ENCODE measurements around the gene SPESP1.

Gene SPESP1

DNA sequence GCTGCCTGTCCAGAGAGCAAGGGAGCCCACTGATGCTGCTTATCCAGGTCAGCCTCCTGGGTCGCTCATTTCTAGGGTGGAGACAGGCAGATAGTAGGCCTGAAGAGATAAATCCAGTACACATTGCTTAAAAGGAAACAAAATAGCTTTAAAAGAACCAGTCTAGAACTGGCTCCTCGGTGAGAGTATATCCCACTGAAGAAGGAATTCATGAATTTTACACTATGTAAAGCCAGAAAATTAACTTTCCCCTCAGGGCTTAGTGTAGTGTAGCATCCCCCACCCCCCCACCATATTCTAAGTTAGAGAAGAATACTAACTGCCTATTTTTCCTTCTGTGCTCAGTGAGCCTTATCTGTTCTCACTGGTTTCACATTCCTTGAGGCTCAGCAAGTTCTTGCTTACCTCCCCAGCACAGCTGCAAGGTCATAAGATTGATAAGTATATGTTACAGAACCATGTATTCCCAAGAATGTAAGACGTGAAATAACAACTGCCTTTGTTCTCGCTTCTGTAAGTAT lies 53.7 kb downstream of the SPESP1 start:
- Histone ChIP-seq H3K36me3 (ENCODE audit: control insufficient read depth, low read depth, low read length) (no peaks in the 10 kb centered on the region), H3K27me3 (ENCODE audit: control insufficient read depth, insufficient read depth, low read length) (no peaks in the 10 kb centered on the region), H3K9ac (ENCODE audit: low read length) (no peak overlapping the region), H3K27ac (ENCODE audit: low read length) (no peak overlapping the region), H3K9me3 (ENCODE audit: control insufficient read depth, low read depth, low read length) (no peaks in the 10 kb centered on the region), H3K4me1 (ENCODE audit: control insufficient read depth, low read depth, low read length) (no peaks in the 10 kb centered on the region), H3K4me3 (ENCODE audit: low read length) (no peak overlapping the region)

DNA sequence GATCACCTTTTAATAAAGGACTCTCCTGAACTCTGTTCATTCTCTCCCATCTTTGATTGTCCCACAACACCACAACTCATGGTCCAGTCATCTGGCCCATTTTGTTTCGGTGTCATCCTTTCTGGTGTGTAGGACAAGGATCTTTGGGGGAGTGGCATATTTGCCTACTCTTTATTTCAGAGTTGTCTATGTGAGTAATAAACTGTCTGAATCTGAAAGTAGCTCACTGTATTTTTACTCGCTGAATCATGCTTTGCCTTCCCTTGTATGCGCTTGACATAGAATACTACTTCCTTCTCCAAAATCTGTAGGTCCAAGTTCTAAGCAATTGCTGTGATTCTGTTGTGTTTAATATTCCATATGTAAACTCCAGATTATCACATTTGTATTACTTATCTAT lies 54.3 kb downstream of the SPESP1 start:
- H3K4me1 ChIP-seq (ENCODE audit: control insufficient read depth, low read depth, low read length) = peaks cover under 1% of the 10 kb centered on the region

DNA sequence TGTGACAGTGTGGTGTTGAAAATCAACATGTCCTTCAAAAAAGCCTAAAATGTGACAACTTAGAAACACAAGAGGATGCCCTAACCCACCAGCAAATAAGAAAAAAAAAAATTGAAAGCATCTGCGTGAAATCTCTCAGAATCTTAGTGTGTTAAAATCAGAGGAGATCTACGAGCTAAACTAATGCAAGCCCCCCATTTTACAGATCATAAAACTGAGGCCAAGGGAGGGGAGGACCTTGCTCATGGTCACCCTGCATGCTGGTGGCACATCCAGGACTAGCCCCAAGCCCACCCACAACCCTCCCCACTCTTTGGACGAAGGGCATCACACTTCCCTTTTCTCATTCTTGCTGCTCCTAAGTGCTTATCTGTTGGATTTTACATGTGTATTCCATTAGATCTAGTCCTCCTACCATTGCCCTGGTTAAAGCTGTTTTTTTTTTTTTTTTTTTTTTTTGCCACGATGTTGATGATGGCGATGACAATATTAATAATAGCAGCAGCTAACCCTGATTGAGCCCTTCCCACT lies 55.1 kb downstream of the SPESP1 start:
- Histone ChIP-seq H3K27ac (ENCODE audit: low read length) (no peak overlapping the region), H3K36me3 (ENCODE audit: control insufficient read depth, low read depth, low read length) (no peaks in the 10 kb centered on the region), H3K9me3 (ENCODE audit: control insufficient read depth, low read depth, low read length) (no peaks in the 10 kb centered on the region), H3K4me3 (ENCODE audit: low read length) (no peak overlapping the region), H3K9ac (ENCODE audit: low read length) (no peak overlapping the region), H3K27me3 (ENCODE audit: control insufficient read depth, insufficient read depth, low read length) (no peaks in the 10 kb centered on the region), H3K4me1 (ENCODE audit: control insufficient read depth, low read depth, low read length) (peaks cover 9% of the 10 kb centered on the region)

More for the DNA sequence above, 54.3 kb downstream of the SPESP1 start:
- Histone ChIP-seq H3K27ac (ENCODE audit: low read length) (no peak overlapping the region), H3K9ac (ENCODE audit: low read length) (no peak overlapping the region), H3K9me3 (ENCODE audit: control insufficient read depth, low read depth, low read length) (no peaks in the 10 kb centered on the region), H3K36me3 (ENCODE audit: control insufficient read depth, low read depth, low read length) (no peaks in the 10 kb centered on the region), H3K4me3 (ENCODE audit: low read length) (no peak overlapping the region), H3K27me3 (ENCODE audit: control insufficient read depth, insufficient read depth, low read length) (no peaks in the 10 kb centered on the region)

DNA sequence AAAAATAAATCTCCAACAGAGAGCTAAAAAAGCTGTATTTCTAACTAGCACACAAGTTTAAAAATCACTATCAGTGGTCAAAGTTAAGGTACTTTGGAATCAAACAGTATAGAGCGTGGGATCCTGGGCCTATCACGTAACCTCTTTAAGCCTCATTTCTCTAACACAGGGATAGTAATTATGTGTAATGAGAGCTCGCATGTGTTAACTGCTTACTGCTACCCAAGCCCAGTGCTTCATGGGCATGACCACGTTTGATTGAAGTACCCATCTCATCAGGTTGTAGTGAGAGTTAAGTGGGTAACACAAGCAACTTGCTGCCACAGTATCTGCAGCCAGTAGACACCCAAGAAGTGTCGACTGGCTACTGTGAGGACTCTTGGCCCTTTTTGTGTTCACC lies 56.0 kb downstream of the SPESP1 start:
- Histone ChIP-seq H3K36me3 (ENCODE audit: control insufficient read depth, low read depth, low read length) (no peaks in the 10 kb centered on the region), H3K4me1 (ENCODE audit: control insufficient read depth, low read depth, low read length) (peaks cover 16% of the 10 kb centered on the region), H3K27me3 (ENCODE audit: control insufficient read depth, insufficient read depth, low read length) (peaks cover 4% of the 10 kb centered on the region), H3K9ac (ENCODE audit: low read length) (no peak overlapping the region), H3K27ac (ENCODE audit: low read length) (no peak overlapping the region), H3K9me3 (ENCODE audit: control insufficient read depth, low read depth, low read length) (no peaks in the 10 kb centered on the region), H3K4me3 (ENCODE audit: low read length) (no peak overlapping the region)

DNA sequence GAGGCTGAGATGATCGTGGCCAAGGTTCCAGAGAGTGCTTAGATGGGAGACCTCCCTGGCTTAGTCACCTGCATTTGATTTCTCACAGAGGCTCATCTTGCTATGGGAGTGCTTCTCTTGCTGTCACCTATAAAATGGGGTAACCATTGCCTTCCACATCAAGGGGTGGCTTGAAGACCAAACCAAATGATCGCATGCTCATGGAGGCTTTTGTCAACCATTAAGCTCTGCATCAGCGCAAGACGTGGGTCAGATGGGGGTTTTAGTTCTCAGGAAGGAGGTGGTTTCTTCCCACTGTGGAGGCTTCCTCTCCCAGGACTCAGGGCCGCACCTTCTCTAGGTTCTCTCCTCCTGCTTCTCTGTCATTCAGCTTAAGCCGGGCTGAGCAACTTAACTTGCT lies 56.8 kb downstream of the SPESP1 start:
- H3K36me3 ChIP-seq (ENCODE audit: control insufficient read depth, low read depth, low read length) = no peaks in the 10 kb centered on the region
- no peak overlapping the region for H3K27ac ChIP-seq (ENCODE audit: low read length)
- no peaks in the 10 kb centered on the region for H3K9me3 ChIP-seq (ENCODE audit: control insufficient read depth, low read depth, low read length)
- peaks cover 16% of the 10 kb centered on the region for H3K4me1 ChIP-seq (ENCODE audit: control insufficient read depth, low read depth, low read length)
- H3K4me3 ChIP-seq (ENCODE audit: low read length) = no peak overlapping the region
- no peak overlapping the region for H3K9ac ChIP-seq (ENCODE audit: low read length)
- peaks cover 7% of the 10 kb centered on the region for H3K27me3 ChIP-seq (ENCODE audit: control insufficient read depth, insufficient read depth, low read length)

DNA sequence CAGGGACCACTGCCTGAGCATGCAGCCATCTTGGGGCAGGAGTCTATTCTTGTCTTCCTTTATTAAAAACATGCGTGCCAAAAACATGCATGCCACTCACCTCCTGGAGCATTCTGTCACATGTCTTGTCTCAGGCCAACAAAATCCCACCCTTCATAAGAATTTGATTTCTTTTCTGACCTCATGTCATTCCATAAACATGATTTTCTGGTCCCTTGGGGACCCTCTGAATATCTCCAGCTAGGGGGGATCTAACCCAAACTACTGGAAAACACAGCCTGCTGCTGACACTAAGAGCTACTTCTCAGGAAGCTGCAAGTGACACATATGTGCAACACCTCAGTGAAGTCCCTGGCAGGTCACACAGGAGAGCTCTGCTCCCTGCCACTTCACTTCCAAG lies 57.4 kb downstream of the SPESP1 start:
- H3K27me3 ChIP-seq (ENCODE audit: control insufficient read depth, insufficient read depth, low read length) = peaks cover 7% of the 10 kb centered on the region
- H3K9ac ChIP-seq (ENCODE audit: low read length) = no peak overlapping the region
- H3K4me1 ChIP-seq (ENCODE audit: control insufficient read depth, low read depth, low read length) = peaks cover 16% of the 10 kb centered on the region
- no peak overlapping the region for H3K4me3 ChIP-seq (ENCODE audit: low read length)
- no peaks in the 10 kb centered on the region for H3K9me3 ChIP-seq (ENCODE audit: control insufficient read depth, low read depth, low read length)
- H3K36me3 ChIP-seq (ENCODE audit: control insufficient read depth, low read depth, low read length) = no peaks in the 10 kb centered on the region
- H3K27ac ChIP-seq (ENCODE audit: low read length) = no peak overlapping the region

DNA sequence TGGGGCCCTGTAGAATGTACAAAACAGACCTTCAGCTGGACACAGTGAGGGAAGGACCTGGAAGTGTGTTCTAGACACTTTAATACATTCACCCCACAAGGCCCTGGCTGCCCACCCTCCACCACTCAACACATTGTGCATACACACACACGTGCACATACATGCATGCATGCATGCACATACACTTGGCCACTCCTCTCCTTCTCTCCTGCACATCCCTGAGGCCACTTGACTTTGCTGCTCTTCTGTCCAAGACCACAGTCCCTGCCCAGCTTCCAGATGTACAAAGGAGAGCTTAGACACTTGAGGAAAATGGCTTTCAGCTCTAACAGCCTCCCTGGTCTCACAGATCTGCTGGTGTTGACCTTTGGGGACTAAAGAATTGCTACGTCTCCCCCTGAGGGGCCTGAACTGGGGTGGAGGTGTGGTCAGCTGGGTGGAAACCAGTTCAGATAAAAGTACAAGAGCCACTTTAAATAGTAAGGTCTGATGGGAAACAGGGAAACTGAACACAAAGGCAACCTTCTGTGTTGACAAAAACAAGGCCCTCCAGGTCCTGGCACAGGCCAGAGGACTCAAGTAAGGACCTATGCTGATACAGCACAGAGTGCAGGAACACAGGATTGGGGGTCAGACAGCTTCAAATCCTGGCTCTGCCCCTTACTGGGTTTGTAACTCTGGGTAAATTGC lies 59.4 kb downstream of the SPESP1 start:
- Histone ChIP-seq H3K27ac (ENCODE audit: low read length) (no peak overlapping the region), H3K9ac (ENCODE audit: low read length) (no peak overlapping the region), H3K27me3 (ENCODE audit: control insufficient read depth, insufficient read depth, low read length) (peaks cover 7% of the 10 kb centered on the region), H3K9me3 (ENCODE audit: control insufficient read depth, low read depth, low read length) (no peaks in the 10 kb centered on the region), H3K36me3 (ENCODE audit: control insufficient read depth, low read depth, low read length) (no peaks in the 10 kb centered on the region), H3K4me1 (ENCODE audit: control insufficient read depth, low read depth, low read length) (peaks cover 16% of the 10 kb centered on the region), H3K4me3 (ENCODE audit: low read length) (no peak overlapping the region)

DNA sequence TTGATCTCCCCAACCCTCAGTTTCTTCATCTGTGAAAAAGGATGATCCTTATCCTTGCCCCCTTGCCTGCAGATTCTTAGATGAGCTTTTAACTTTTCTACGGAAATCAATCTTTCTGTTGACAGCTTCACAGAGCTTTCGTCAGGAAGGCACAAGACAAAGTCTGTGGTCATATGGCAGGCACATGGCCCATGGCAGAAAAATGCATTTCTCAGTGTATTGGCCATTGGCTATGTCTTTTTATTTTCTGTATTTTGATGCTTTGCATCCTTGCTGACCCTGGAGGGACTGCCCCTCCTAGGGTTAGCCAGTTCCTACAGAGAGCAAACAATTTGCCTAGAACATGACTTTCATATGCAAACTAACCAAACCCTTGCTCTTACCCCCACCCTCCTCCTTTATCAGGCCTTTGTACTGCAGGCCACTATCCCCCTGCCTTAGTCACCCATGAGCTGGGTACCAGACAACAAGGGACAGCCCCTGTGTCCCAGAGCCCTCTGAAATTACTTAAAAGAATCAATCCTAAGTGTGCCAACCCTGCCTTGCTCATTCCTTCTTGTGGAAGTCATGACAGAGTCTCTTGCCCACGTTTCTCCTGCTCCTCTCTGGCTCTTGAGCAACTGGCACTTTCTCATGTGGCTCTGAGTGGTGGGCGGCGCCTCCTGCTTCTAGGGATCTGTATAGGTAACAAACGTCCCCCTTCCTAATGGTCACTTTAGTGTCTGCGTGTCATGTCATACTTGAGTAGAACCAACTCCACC lies 60.1 kb downstream of the SPESP1 start:
- Histone ChIP-seq H3K4me1 (ENCODE audit: control insufficient read depth, low read depth, low read length) (peaks cover 16% of the 10 kb centered on the region), H3K27ac (ENCODE audit: low read length) (no peak overlapping the region), H3K4me3 (ENCODE audit: low read length) (no peak overlapping the region), H3K36me3 (ENCODE audit: control insufficient read depth, low read depth, low read length) (no peaks in the 10 kb centered on the region), H3K9ac (ENCODE audit: low read length) (no peak overlapping the region), H3K9me3 (ENCODE audit: control insufficient read depth, low read depth, low read length) (no peaks in the 10 kb centered on the region), H3K27me3 (ENCODE audit: control insufficient read depth, insufficient read depth, low read length) (peaks cover 7% of the 10 kb centered on the region)

DNA sequence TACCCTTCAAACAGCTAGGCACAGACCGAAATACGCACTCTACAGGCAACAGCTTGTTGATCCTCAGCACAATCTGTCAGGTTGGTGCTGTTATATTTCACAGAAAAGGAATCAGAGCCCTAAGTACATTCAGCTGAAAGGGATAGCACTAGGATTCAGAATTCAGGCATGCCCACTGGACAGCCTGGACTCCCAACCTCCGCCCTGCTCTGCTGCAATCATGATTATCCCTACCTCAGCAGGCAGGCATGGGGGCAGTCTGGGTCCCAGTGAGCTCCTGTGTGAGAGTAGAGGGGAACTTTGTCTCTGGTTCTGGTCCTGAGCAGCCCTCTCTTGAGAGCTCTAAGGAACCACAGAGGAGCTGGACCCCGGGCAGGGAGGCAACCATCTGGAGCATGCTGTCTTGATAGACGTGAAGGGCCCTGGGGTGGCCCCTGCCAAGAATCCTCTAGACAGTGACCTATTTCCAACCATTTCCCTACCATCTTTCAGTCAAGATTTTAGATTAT lies 60.7 kb downstream of the SPESP1 start:
- no peak overlapping the region for H3K9ac ChIP-seq (ENCODE audit: low read length)
- no peaks in the 10 kb centered on the region for H3K9me3 ChIP-seq (ENCODE audit: control insufficient read depth, low read depth, low read length)
- H3K27ac ChIP-seq (ENCODE audit: low read length) = no peak overlapping the region
- peaks cover 7% of the 10 kb centered on the region for H3K27me3 ChIP-seq (ENCODE audit: control insufficient read depth, insufficient read depth, low read length)
- no peaks in the 10 kb centered on the region for H3K36me3 ChIP-seq (ENCODE audit: control insufficient read depth, low read depth, low read length)
- no peak overlapping the region for H3K4me3 ChIP-seq (ENCODE audit: low read length)
- H3K4me1 ChIP-seq (ENCODE audit: control insufficient read depth, low read depth, low read length) = peaks cover 16% of the 10 kb centered on the region

DNA sequence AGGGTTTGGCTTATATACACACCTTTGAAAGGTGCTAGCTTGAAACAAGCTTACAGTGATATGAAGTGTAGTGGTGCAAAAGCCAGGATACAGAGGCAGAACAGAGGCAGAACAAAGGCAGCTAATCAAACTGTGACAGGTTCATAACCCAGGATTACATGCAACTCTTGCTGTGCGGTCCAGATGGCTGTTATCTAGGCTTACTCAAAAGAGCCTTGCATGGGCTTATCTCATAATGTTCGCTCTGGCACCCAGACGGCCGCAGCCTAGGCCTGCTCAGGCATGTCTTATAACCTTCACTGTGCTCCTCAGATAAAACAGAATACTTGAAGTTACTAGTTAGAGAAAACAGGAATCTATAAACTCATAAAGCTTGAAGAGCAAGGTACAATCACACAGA lies 61.4 kb downstream of the SPESP1 start:
- Histone ChIP-seq H3K9ac (ENCODE audit: low read length) (no peak overlapping the region), H3K4me3 (ENCODE audit: low read length) (no peak overlapping the region), H3K9me3 (ENCODE audit: control insufficient read depth, low read depth, low read length) (no peaks in the 10 kb centered on the region), H3K27me3 (ENCODE audit: control insufficient read depth, insufficient read depth, low read length) (peaks cover 7% of the 10 kb centered on the region), H3K27ac (ENCODE audit: low read length) (no peak overlapping the region), H3K36me3 (ENCODE audit: control insufficient read depth, low read depth, low read length) (no peaks in the 10 kb centered on the region), H3K4me1 (ENCODE audit: control insufficient read depth, low read depth, low read length) (peaks cover 16% of the 10 kb centered on the region)

DNA sequence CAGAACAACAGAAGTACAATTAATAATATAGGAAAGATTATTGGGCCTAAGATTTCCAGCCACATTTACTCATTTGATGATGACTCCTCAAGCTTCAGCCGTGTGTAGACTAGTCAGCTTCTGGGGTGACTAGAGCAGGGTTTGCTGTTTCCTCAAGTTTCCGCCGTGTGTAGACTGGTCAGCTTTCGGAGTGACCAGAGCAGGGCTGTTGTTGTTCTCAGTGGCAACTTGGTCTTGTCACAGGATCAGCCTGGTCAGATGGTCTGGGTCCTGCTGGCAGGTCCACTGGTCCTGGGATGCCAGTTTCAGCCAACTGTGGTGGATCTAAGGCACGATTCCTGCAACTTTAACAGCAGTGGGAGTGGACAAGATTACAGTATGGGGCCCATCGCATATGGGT lies 62.4 kb downstream of the SPESP1 start:
- H3K9ac ChIP-seq (ENCODE audit: low read length) = no peak overlapping the region
- no peak overlapping the region for H3K4me3 ChIP-seq (ENCODE audit: low read length)
- H3K27me3 ChIP-seq (ENCODE audit: control insufficient read depth, insufficient read depth, low read length) = peaks cover 7% of the 10 kb centered on the region
- peaks cover 16% of the 10 kb centered on the region for H3K4me1 ChIP-seq (ENCODE audit: control insufficient read depth, low read depth, low read length)
- H3K27ac ChIP-seq (ENCODE audit: low read length) = no peak overlapping the region
- H3K36me3 ChIP-seq (ENCODE audit: control insufficient read depth, low read depth, low read length) = no peaks in the 10 kb centered on the region
- H3K9me3 ChIP-seq (ENCODE audit: control insufficient read depth, low read depth, low read length) = no peaks in the 10 kb centered on the region

Data from iPS-18a (cell line).